Stimulated activated CD4-positive, alpha-beta T cell treated with anti-CD3 and anti-CD28 coated beads, TNF-alpha, amount 100 ng/mL, for 24 hours (primary cell): Measurements from ENCODE around the gene TMEM132C.
"Not testable (repeated sequence)": the region's sequence is repeated elsewhere in the genome, so short reads cannot be mapped to it uniquely, and the experiment has no call there.

Experiments used
- DNase-seq, 3 experiments: peaks; one replicate each; pipeline ENCODE4 v3.0.0-alpha.2; 2020; ENCODE audit warnings: low read depth in 3 of 3

Gene TMEM132C

GRCh38 chr12:128474916-128475315, 207.9 kb downstream of the TMEM132C start:
- no peak for DNase-seq

GRCh38 chr12:128476266-128476665, 209.3 kb downstream of the TMEM132C start:
- DNase-seq: no peak

- DNase-seq: no peak
These were observed 216.7 kb downstream of the TMEM132C start for GRCh38 chr12:128483526-128484255.

GRCh38 chr12:128497376-128497775, 230.4 kb downstream of the TMEM132C start:
- not testable (repeated sequence) for DNase-seq

GRCh38 chr12:128507470-128507869, 240.5 kb downstream of the TMEM132C start:
- no peak for DNase-seq

GRCh38 chr12:128509170-128509569, 242.2 kb downstream of the TMEM132C start:
- DNase-seq: no peak

GRCh38 chr12:128510511-128510910, 243.5 kb downstream of the TMEM132C start:
- DNase-seq: no peak

- DNase-seq: no peak
These were observed 246.4 kb downstream of the TMEM132C start for GRCh38 chr12:128513331-128513730.

- DNase-seq: no peak
These were observed 246.9 kb downstream of the TMEM132C start for GRCh38 chr12:128513831-128514230.

- no peak for DNase-seq
These were observed 251.7 kb downstream of the TMEM132C start for GRCh38 chr12:128518644-128519043.

GRCh38 chr12:128519426-128519825, 252.5 kb downstream of the TMEM132C start:
- DNase-seq: no peak

- DNase-seq: no peak
These were observed 255.0 kb downstream of the TMEM132C start for GRCh38 chr12:128521981-128522380.

GRCh38 chr12:128524439-128524838, 257.5 kb downstream of the TMEM132C start:
- DNase-seq: no peak

GRCh38 chr12:128531170-128531569, 264.2 kb downstream of the TMEM132C start:
- DNase-seq: no peak

- no peak for DNase-seq
These were observed 267.9 kb downstream of the TMEM132C start for GRCh38 chr12:128534906-128535305.

GRCh38 chr12:128536810-128537209, 269.8 kb downstream of the TMEM132C start:
- DNase-seq: no peak

GRCh38 chr12:128537668-128538067, 270.7 kb downstream of the TMEM132C start:
- no peak for DNase-seq

- no peak for DNase-seq
These were observed 275.9 kb downstream of the TMEM132C start for GRCh38 chr12:128542844-128543243.

- DNase-seq: no peak
These were observed 276.5 kb downstream of the TMEM132C start for GRCh38 chr12:128543460-128543859.

- DNase-seq: no peak
These were observed 277.0 kb downstream of the TMEM132C start for GRCh38 chr12:128543971-128544370.

- no peak for DNase-seq
These were observed 282.0 kb downstream of the TMEM132C start for GRCh38 chr12:128548949-128549348.

GRCh38 chr12:128549601-128550218, 282.7 kb downstream of the TMEM132C start:
- no peak for DNase-seq

GRCh38 chr12:128551266-128551665, 284.3 kb downstream of the TMEM132C start:
- no peak for DNase-seq
